Activated B cell treated with CpG ODN at 0.5 μM for 24 hours (primary cell): Measurements from ENCODE around the gene IL19. TPM values are rescaled to one million over a fixed set of nuclear protein-coding genes. Genes with fewer than 3 reads are reported as not detected.

Experiments
- ATAC-seq: fragments of 200-7000 bp; cut with Tn5 transposase; one replicate; pipeline ENCODE4 v1.10.0; 2021; ENCODE audit warnings: low read depth, mild to moderate bottlenecking, moderate library complexity
- CTCF ChIA-PET: fragments of 350-600 bp; sonication (Branson Sonifier 250); formaldehyde crosslinking; loops from one replicate; lab custom pipeline; 2021; ENCODE audit warnings: antibody characterized with exemption; lab: Charles Lee
- POLR2A ChIA-PET: fragments of 350-600 bp; sonication (Branson Sonifier 250); formaldehyde crosslinking; loops from one replicate; lab custom pipeline; 2021; ENCODE audit warnings: antibody characterized with exemption; lab: Charles Lee
- DNase-seq: peaks from one replicate; pipeline ENCODE4 v3.0.0; 2022
- H3K27ac Mint-ChIP-seq: one replicate; pipeline ENCODE4 v1.8.0; 2020; ENCODE audit warnings: mixed read lengths
- H3K27me3 Mint-ChIP-seq: one replicate; pipeline ENCODE4 v1.8.0; 2021; ENCODE audit warnings: mixed read lengths
- H3K36me3 Mint-ChIP-seq: one replicate; pipeline ENCODE4 v1.8.0; 2021; ENCODE audit warnings: low read depth, mixed read lengths
- H3K4me1 Mint-ChIP-seq: one replicate; pipeline ENCODE4 v1.8.0; 2021; ENCODE audit warnings: mixed read lengths
- H3K4me3 Mint-ChIP-seq: one replicate; pipeline ENCODE4 v1.8.0; 2020; ENCODE audit warnings: mild to moderate bottlenecking, mixed read lengths
- H3K9me3 Mint-ChIP-seq: one replicate; pipeline ENCODE4 v1.8.0; 2020; ENCODE audit warnings: mixed read lengths
- CTCF ChIP-seq: fragments of 200-600 bp; IDR thresholded peaks from one replicate; pipeline ENCODE4 v1.8.0; 2022; ENCODE audit warnings: antibody characterized with exemption, mild to moderate bottlenecking
- intact Hi-C: fragments of 100-400 bp; cut with micrococcal nuclease; formaldehyde crosslinking; loops from one replicate; pipeline ENCODE4 v1.15.1; 2024
- total RNA-seq: library from RNA; stranded (reverse); gene quantifications from 2 replicates; pipeline ENCODE4 v1.2.3, GENCODE V29; 2022

Gene IL19
- total RNA-seq, 1 donor from 2014 or later = not detected

DNA sequence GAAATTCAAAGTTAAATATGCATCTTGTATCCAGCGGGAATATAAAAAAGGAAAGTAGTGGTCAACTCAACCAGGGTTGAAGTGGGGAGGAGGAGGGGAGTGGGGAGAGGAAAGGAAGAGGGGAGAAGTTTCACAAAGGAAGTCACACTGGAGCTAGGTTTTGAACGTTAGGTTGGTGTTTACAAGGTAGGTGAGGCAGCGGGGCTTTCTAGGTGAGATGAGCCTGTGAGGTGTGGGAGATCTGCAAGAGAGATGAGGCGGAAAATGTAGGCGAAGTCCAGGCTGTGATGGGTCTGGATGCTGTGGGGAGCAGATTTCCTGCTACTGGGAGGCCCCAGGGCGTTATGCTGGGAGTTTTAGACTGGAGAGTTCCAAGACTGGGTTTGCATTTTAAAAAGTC, 58.7 kb downstream of the IL19 start:
- TF ChIP-seq CTCF = no peak
- CTCF ChIA-PET = interaction anchor here (0.7 kb wide), 1 partner anchor 20 kb away, joined by 4 read pairs; no protein-coding TSS in a partner anchor
- no peaks in the 10 kb centered on the region for H3K27me3 Mint-ChIP-seq
- ATAC-seq = no peak
- intact Hi-C loops = loop anchor here (10.0 kb wide), 1 partner anchor 1164 kb away; no protein-coding TSS in a partner anchor
- peak overlapping the region; percentile 5 for H3K4me3 Mint-ChIP-seq
- no peak for DNase-seq
- H3K27ac Mint-ChIP-seq = peak overlapping the region; percentile 51
- peaks cover 71% of the 10 kb centered on the region for H3K4me1 Mint-ChIP-seq
- POLR2A ChIA-PET = interaction anchor here (0.7 kb wide), 1 partner anchor 30 kb away, joined by 6 read pairs; no protein-coding TSS in a partner anchor
- no peaks in the 10 kb centered on the region for H3K36me3 Mint-ChIP-seq
- H3K9me3 Mint-ChIP-seq = no peaks in the 10 kb centered on the region

DNA sequence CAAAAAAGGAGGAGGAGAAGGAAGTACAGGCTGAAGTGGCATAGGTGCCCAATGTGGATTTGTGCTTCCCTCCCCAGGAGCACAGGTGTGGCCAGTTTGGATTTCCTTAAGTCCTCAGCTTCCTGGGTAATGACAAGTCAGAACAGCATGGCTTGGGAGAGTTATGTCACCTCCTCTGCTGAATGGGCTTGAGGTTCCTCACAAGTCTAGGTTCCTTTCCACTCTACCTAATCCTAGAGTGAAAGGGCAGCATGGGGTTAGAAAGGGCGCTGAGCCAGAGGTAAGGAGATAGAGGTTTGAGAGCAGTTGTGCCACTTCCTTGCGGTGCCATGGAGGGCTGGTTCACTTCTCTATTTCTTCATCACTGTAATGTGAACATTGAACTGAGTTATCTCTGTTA, 59.3 kb downstream of the IL19 start:
- TF ChIP-seq CTCF = no peak
- ATAC-seq (peak; percentile 73), DNase-seq (no peak)
- CTCF ChIA-PET = interaction anchor here (0.7 kb wide), 2 partner anchors 16 to 20 kb away, joined by 3 to 4 read pairs; no protein-coding TSS in a partner anchor
- intact Hi-C loops = loop anchor here (10.0 kb wide), 1 partner anchor 1165 kb away; no protein-coding TSS in a partner anchor
- H3K27ac Mint-ChIP-seq = no peak overlapping the region
- POLR2A ChIA-PET = interaction anchor here (0.7 kb wide), 1 partner anchor 192 kb away, joined by 3 read pairs; no protein-coding TSS in a partner anchor
- H3K27me3 Mint-ChIP-seq = no peaks in the 10 kb centered on the region
- no peak overlapping the region for H3K4me3 Mint-ChIP-seq
- H3K9me3 Mint-ChIP-seq = no peaks in the 10 kb centered on the region
- peaks cover 71% of the 10 kb centered on the region for H3K4me1 Mint-ChIP-seq
- H3K36me3 Mint-ChIP-seq = no peaks in the 10 kb centered on the region

DNA sequence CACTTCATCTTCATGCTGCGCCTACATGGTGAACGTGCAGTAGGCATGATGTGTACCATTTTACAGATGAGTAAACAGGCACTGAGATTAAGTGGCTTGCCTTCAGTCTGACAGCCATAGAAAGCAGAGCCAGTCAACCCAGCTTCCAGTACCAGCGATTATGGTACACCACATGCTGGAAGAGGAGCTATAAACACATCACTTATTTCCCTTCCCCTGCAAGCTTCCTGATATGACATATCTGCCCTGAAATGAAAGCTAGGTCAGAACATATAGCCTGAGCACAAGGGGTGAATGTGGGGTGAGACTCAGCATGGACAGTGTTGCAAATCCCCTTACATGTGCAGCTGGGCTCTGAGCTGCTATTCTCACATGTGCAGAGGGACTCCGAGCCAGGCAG, 61.1 kb downstream of the IL19 start:
- CTCF ChIA-PET = interaction anchor here (0.6 to 1.1 kb wide), 2 partner anchors 23 to 86 kb away, joined by 3 read pairs; no protein-coding TSS in a partner anchor
- Mint-ChIP-seq H3K4me1 (peaks cover 64% of the 10 kb centered on the region), H3K27me3 (no peaks in the 10 kb centered on the region), H3K9me3 (no peaks in the 10 kb centered on the region), H3K4me3 (no peak overlapping the region), H3K27ac (no peak overlapping the region), H3K36me3 (no peaks in the 10 kb centered on the region)
- TF ChIP-seq CTCF = no peak
- ATAC-seq = no peak
- no peak for DNase-seq
- POLR2A ChIA-PET = interaction anchor here (1.0 kb wide), 1 partner anchor 87 kb away, joined by 3 read pairs; no protein-coding TSS in a partner anchor
- intact Hi-C loops = loop anchor here (2.0 kb wide), 1 partner anchor 15 kb away; no protein-coding TSS in a partner anchor

DNA sequence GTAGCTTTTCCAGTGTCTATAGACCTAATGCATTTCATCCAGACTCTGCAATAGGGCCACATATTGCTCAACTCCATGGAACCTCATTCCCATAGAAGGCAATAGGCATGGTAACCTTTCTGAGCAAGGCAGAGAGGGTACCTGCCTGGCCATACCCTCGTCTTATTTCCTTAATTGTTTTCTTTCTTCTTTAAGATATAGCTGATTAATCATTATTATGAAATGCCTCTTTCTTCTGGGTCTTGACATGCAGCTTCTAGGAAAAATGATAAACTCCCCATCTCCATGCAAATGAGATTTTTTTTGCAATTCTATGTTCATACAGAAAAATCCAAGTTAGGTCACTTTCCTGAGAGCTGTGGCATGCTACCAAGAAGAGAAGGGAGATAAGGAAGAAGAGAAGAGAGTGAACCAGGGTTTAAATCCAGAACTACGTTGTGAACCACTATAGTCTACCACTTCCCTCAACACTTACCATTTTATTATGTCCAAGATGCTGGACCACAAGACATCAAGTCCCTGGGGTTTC, 61.8 kb downstream of the IL19 start:
- ATAC-seq = no peak
- Mint-ChIP-seq H3K27ac (peak overlapping the region; percentile 1), H3K27me3 (no peaks in the 10 kb centered on the region), H3K36me3 (no peaks in the 10 kb centered on the region), H3K4me1 (peaks cover 63% of the 10 kb centered on the region), H3K4me3 (no peak overlapping the region), H3K9me3 (no peaks in the 10 kb centered on the region)
- intact Hi-C loops = loop anchor here (2.0 kb wide), 1 partner anchor 16 kb away; no protein-coding TSS in a partner anchor
- TF ChIP-seq CTCF = no peak
- DNase-seq = no peak
- POLR2A ChIA-PET = interaction anchor here (0.9 to 1.3 kb wide), 2 partner anchors 80 to 112 kb away, joined by 3 to 6 read pairs; no protein-coding TSS in a partner anchor
- CTCF ChIA-PET = interaction anchor here (0.6 to 1.1 kb wide), 3 partner anchors 23 to 86 kb away, joined by 3 read pairs; no protein-coding TSS in a partner anchor

DNA sequence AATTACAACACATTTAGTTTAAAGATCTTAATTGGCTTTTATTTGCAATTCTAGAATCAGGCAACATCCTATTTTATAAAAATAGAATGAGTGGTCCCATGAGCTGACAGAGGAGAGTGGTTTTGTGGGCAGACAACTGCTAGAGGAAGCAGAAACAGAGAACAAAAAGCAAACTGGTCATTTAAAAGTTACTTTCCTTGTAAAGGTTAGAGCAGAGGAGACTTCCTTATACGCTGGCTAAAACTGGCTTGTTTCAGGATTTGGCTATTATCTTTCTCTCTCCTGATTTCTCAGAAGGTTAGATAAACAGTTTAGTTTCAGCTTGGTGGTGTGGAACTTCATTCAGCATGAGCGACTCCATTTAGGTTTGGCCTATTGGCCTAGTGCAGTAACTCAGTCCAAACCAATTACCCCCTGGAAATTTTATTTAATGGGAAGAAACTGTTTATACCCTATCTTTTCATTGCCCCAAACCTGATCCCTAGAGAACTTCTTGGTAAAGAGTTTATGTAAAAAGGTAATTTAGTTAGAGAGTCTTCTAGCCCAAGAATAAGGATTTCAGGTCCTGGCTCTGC, 62.6 kb downstream of the IL19 start:
- Mint-ChIP-seq H3K4me3 (no peak overlapping the region), H3K36me3 (no peaks in the 10 kb centered on the region), H3K27me3 (no peaks in the 10 kb centered on the region), H3K9me3 (no peaks in the 10 kb centered on the region), H3K4me1 (peaks cover 60% of the 10 kb centered on the region), H3K27ac (no peak overlapping the region)
- intact Hi-C loops = loop anchor here (2.0 kb wide), 1 partner anchor 16 kb away; no protein-coding TSS in a partner anchor
- ChIA-PET CTCF (interaction anchor here (0.9 to 1.3 kb wide), 2 partner anchors 24 to 99 kb away, joined by 3 read pairs; no protein-coding TSS in a partner anchor), POLR2A (interaction anchor here (1.3 kb wide), 1 partner anchor 79 kb away, joined by 6 read pairs; no protein-coding TSS in a partner anchor)
- DNase-seq (no peak), ATAC-seq (no peak)
- TF ChIP-seq CTCF = no peak
